Glutamatergic neuron (in vitro differentiated cells): ENCODE data around the gene PLXNA2. TPM values are rescaled to one million over a fixed set of nuclear protein-coding genes. Genes with fewer than 3 reads are reported as not detected.

Source experiments
- DNase-seq: peaks from one replicate; pipeline ENCODE4 v3.0.0; 2022
- H3K27ac Mint-ChIP-seq: one replicate; pipeline ENCODE4 v1.8.0; 2020; ENCODE audit warnings: mild to moderate bottlenecking, mixed read lengths, inconsistent platforms; ENCODE audit not compliant: unreplicated experiment
- H3K27me3 Mint-ChIP-seq: one replicate; pipeline ENCODE4 v1.8.0; 2020; ENCODE audit warnings: mild to moderate bottlenecking, moderate library complexity, mixed read lengths, inconsistent platforms; ENCODE audit not compliant: unreplicated experiment
- H3K36me3 Mint-ChIP-seq: one replicate; pipeline ENCODE4 v1.8.0; 2020; ENCODE audit warnings: mild to moderate bottlenecking, mixed read lengths, inconsistent platforms; ENCODE audit not compliant: unreplicated experiment
- H3K4me1 Mint-ChIP-seq: one replicate; pipeline ENCODE4 v1.8.0; 2020; ENCODE audit warnings: mild to moderate bottlenecking, low read depth, mixed read lengths, inconsistent platforms; ENCODE audit not compliant: unreplicated experiment
- H3K4me3 Mint-ChIP-seq: one replicate; pipeline ENCODE4 v1.8.0; 2020; ENCODE audit warnings: mild to moderate bottlenecking, mixed read lengths, inconsistent platforms; ENCODE audit not compliant: unreplicated experiment
- H3K9me3 Mint-ChIP-seq: one replicate; pipeline ENCODE4 v1.8.0; 2020; ENCODE audit warnings: mild to moderate bottlenecking, moderate library complexity, mixed read lengths, inconsistent platforms; ENCODE audit not compliant: unreplicated experiment
- CTCF ChIP-seq: fragments of 200-600 bp; sonication (generic); IDR thresholded peaks from one replicate; pipeline ENCODE4 v1.5.0; 2021; ENCODE audit not compliant: partially characterized antibody, unreplicated experiment
- total RNA-seq: library from RNA; stranded (reverse); fragmentation: NEBNext Ultra II Directional; extraction: Animal tissue kit (Norgen Biotek cat#: 25700); gene quantifications from one replicate; pipeline ENCODE4 v1.2.1, GENCODE V29; 2021; ENCODE audit not compliant: unreplicated experiment

PLXNA2 gene
- total RNA-seq, 1 donor from 2014 or later: 66.0 TPM

GRCh38 chr1:208189716-208190115 is 54.5 kb downstream of the PLXNA2 start:
- DNase-seq: no peak
- Mint-ChIP-seq H3K27me3 (no peaks in the 10 kb centered on the region), H3K4me1 (peaks cover 9% of the 10 kb centered on the region), H3K4me3 (no peak overlapping the region), H3K9me3 (peaks cover 3% of the 10 kb centered on the region), H3K27ac (no peak overlapping the region), H3K36me3 (no peaks in the 10 kb centered on the region)
- no peak for TF ChIP-seq CTCF

GRCh38 chr1:208189183-208189582 is 55.0 kb downstream of the PLXNA2 start:
- no peaks in the 10 kb centered on the region for H3K27me3 Mint-ChIP-seq
- H3K4me1 Mint-ChIP-seq: peaks cover 13% of the 10 kb centered on the region
- H3K27ac Mint-ChIP-seq: no peak overlapping the region
- no peak for TF ChIP-seq CTCF
- no peak overlapping the region for H3K4me3 Mint-ChIP-seq
- no peaks in the 10 kb centered on the region for H3K36me3 Mint-ChIP-seq
- DNase-seq: no peak
- H3K9me3 Mint-ChIP-seq: peaks cover 3% of the 10 kb centered on the region

- TF ChIP-seq CTCF: no peak
- H3K27me3 Mint-ChIP-seq: no peaks in the 10 kb centered on the region
- no peak overlapping the region for H3K4me3 Mint-ChIP-seq
- no peak for DNase-seq
- H3K9me3 Mint-ChIP-seq: peaks cover 3% of the 10 kb centered on the region
- no peak overlapping the region for H3K27ac Mint-ChIP-seq
- H3K36me3 Mint-ChIP-seq: no peaks in the 10 kb centered on the region
- peaks cover 13% of the 10 kb centered on the region for H3K4me1 Mint-ChIP-seq
Measured at GRCh38 chr1:208188607-208189006, 55.6 kb downstream of the PLXNA2 start.

- no peak for TF ChIP-seq CTCF
- H3K27me3 Mint-ChIP-seq: no peaks in the 10 kb centered on the region
- H3K36me3 Mint-ChIP-seq: no peaks in the 10 kb centered on the region
- H3K9me3 Mint-ChIP-seq: peaks cover 3% of the 10 kb centered on the region
- no peak overlapping the region for H3K4me3 Mint-ChIP-seq
- no peak overlapping the region for H3K27ac Mint-ChIP-seq
- DNase-seq: no peak
- peaks cover 18% of the 10 kb centered on the region for H3K4me1 Mint-ChIP-seq
Measured at GRCh38 chr1:208187499-208188041, 56.6 kb downstream of the PLXNA2 start.

GRCh38 chr1:208185801-208186231 is 58.4 kb downstream of the PLXNA2 start:
- H3K9me3 Mint-ChIP-seq: peaks cover 3% of the 10 kb centered on the region
- no peak overlapping the region for H3K27ac Mint-ChIP-seq
- no peak overlapping the region for H3K4me3 Mint-ChIP-seq
- TF ChIP-seq CTCF: no peak
- H3K27me3 Mint-ChIP-seq: no peaks in the 10 kb centered on the region
- peaks cover 27% of the 10 kb centered on the region for H3K4me1 Mint-ChIP-seq
- DNase-seq: no peak
- H3K36me3 Mint-ChIP-seq: no peaks in the 10 kb centered on the region
